NCI-H748 treated with DMSO at 0.1 percent for 48 hours (cell line): ENCODE results near the gene ANKRD6.
"Not testable (repeated sequence)": the region's sequence is repeated elsewhere in the genome, so short reads cannot be mapped to it uniquely, and the experiment has no call there.

Experiments
- DNase-seq: peaks from one replicate; lab custom pipeline; 2025; lab: John Stamatoyannopoulos, UW

The ANKRD6 gene

GRCh38 chr6:89432875-89433251 is at the start of gene ANKRD6:
Gene ANKRD6 (plus strand): TSS chr6:89433152. CDS start chr6:89566977, 133,825 bp downstream.
- peak; percentile 50 for DNase-seq

DNA sequence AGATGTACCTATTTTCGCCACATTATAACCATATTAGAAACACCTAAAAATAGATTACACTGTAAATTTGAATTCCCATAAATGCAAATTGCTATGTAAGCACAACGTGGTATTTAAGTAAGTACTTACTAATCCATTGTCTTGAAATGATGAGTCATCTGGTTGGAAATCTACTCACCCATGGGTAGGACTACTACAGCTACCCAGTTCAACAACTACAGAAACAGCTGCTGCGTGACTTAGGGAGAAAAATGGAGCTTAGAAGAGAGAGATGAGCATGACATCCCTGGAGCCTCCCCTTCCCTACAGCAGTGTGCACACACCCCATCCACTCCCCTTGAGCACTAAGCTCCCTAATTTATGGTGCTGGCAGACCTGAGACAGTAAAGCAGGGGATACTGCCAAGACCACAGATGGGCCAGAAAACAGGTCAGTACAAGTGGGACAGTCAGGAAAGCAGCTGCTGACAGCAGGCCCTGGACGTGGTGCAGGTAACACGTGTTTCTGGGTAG is 47.7 kb upstream of the ANKRD6 start:
- DNase-seq, result no peak

DNA sequence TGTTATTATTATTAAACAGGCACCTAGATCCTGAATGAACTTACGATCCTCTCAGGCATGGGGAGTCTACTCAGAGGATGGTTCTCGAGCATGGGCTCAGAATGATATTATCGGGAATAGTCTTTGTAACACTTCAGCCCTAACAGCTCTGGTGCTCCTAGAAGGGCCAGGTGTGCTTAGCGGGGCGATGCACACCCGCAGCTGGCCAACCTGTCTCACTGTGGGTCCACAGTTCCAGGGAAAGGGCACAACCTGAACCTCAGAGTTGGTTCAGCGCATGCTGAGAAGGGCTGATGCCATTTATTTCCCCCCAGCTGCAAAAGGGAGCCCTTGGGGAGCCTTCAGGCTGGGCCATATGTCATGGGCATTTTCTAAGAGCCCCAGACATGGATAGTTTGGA is 47.1 kb upstream of the ANKRD6 start:
- no peak for DNase-seq

DNA sequence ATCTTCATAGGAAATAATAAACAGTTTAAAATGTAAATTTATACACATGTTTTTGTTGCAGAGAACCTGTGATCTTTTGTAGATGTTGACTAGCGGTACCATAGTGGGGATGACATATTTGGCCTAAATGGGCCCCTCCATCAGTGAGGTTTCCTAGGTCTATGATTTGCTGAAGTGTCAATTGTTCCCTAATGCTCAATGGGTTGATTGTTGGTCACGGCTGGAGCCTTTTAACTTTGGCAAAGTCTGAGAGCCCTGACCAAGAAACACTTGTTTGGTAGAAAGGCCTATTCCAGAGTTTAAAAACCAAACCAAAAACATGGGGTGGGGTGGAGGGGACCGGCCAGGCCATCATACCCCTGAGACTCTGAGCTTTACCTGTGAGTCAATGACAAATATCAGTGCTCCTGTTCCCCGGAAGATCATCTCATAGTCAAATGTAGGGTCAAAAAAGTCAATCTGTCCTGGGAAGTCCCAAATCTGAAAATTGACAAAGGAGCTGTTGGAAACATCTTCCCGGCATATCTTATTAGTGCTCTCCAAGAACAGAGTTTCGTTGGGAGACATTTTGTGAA is 45.9 kb upstream of the ANKRD6 start:
- no peak for DNase-seq

- no peak for DNase-seq
Observed at GRCh38 chr6:89387516-89388201, 45.3 kb upstream of the ANKRD6 start.

- DNase-seq, result no peak
Observed at GRCh38 chr6:89388846-89389245, 44.1 kb upstream of the ANKRD6 start.

GRCh38 chr6:89392823-89393222 is 40.1 kb upstream of the ANKRD6 start:
- DNase-seq, result no peak

GRCh38 chr6:89393659-89394058 is 39.3 kb upstream of the ANKRD6 start:
- no peak for DNase-seq

- not testable (repeated sequence) for DNase-seq
Observed at GRCh38 chr6:89397884-89398283, 35.1 kb upstream of the ANKRD6 start.

DNA sequence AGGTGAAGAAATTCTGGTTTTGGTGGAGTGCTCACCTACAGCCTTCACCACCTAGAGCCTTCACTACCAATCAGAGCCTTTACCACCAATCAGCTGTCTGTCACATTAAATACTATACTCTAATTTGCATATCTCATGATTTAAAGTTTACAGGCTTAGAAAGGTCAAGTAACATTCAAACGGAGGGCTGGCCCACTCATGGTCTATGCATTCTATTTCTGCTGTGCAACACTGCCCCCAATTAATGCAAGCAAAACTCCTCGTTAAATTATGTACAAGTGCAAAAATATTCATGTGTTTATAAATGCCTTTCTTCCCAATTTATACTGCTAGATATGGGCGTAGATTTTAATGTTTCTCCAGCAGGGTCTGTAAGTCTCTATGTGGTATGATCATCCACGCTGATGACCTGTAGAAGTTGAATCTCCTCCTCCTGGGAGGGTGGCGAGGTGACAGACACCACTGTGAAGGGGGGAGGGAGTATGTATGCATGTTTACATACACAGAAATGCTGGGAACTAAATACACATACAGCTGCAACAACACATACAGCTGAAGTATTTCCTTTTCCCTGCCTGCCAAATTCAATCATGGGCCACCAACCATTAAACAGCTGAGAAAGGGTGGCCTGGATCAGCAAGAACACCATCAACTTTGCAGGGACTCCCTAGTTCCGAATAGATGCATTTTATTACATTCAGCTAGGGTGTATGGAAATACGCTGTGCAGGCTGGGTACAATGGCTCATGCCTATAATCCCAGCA is 34.0 kb upstream of the ANKRD6 start:
- no peak for DNase-seq

- DNase-seq, result no peak
Observed at GRCh38 chr6:89400050-89400449, 32.9 kb upstream of the ANKRD6 start.

- DNase-seq, result no peak
Observed at GRCh38 chr6:89400912-89401399, 32.0 kb upstream of the ANKRD6 start.

DNA sequence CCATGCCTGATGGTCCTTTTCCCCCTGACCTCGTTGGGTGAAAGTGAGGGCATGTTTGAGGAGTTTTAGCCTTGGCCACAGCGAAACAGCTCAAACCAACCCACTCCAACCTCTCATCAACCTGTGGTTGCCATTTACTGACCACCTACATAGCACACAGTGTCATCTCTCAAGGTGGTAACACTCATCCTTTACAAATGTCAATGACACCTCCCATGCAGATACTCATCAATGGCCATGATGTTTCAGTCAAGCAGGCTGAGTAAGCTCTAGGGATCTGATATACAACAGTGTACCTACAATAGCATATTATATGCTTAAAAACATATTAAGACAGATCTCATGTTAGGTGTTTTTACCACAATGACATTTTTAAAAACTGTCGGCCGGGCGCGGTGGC is 30.2 kb upstream of the ANKRD6 start:
- DNase-seq, result no peak

DNA sequence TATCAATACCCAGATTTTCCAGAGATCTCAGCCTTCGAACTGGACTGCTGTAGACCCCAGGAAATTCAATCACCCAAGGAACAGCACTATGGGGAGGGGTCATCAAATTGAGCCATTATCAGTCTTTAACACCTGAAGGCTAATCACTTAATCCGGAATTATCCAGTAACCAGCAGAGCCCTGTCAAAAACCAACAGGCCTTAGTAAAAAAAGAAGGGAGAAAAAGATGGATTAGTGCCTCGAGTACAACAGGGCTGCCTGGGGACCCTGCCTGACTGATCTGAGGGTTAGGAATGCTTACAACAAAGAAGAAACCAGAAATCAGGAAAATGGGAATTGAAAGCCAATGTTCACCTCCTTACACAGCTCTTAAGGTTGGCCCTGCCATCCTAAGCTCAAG is 28.4 kb upstream of the ANKRD6 start:
- no peak for DNase-seq

DNA sequence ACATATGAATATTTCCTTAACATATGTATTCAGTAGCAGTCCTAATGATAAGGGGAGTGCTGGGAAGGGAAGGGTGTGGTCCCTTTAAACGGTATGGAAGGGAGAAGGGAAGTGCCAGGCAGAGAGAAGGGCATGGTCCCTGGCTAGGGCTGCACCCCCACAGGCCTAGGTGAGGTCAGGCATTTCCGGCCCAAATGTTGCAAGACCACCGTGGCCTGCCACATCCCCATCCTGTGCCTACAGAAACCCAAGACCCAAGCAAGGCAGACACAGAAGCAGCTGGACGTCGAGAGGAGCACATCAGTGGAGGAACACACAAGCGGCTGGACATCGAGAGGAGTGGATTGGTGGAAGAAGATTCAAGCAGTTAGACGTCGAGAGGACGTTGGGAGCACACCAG is 26.8 kb upstream of the ANKRD6 start:
- DNase-seq, result no peak

DNA sequence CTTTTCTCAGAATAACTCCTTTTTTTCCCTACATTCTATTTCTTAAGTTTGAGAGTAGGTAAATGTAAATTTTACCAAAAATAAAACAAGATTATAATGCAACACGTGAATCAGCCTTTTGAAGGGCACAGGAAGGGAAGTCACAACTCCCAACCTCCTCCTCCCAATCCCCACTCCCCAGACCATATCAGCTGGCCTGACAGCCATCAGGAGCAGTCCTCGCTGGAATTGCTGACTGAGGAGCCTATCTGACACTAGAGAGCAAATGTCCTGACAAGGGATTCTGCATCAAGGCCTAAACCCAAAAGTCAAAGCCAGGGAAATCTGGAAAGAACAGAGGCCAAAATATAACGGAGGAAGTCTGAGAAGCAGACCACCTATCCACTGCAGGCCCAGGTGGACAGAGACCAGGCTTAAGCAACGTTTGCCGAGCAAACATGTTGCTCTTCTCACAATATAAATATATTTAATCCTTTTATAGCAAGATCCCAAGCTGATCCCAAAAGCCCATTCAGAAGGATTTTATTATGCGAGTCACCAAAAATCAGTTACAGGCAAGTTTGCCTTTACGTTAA is 23.4 kb upstream of the ANKRD6 start:
- no peak for DNase-seq

GRCh38 chr6:89410231-89410761 is 22.7 kb upstream of the ANKRD6 start:
- no peak for DNase-seq

DNA sequence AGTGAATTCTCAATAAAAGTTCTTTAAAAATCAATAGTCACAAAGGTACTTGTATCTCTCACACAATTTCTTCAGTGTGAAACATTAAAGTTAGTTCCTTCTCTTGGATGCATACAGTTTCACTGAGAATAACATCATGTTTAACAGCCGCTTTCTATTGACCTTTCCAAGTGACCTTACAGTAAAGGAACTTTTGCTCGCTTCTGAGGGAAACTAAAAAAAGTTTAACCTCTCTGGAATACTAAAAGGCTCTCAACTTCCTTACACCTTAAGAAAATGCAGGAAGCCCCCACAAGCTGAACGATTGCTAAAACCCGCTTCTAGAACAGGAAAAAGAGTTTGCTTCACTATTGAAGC is 22.2 kb upstream of the ANKRD6 start:
- no peak for DNase-seq

GRCh38 chr6:89411145-89412070 is 21.5 kb upstream of the ANKRD6 start:
- DNase-seq, result no peak

- DNase-seq, result peak; percentile 19
Observed at GRCh38 chr6:89412071-89413005, 20.6 kb upstream of the ANKRD6 start, which contains the start of gene RRAGD. Gene RRAGD (minus strand): TSS chr6:89412273. CDS start chr6:89411993, 280 bp downstream.
